Measurements from ENCODE around the gene CYP19A1.
A peak's percentile ranks its signal among the peaks of the same experiment; 100 is the strongest.

CYP19A1 gene

GRCh38 chr15:51338496-51338895 lies at the start of gene CYP19A1:
Gene CYP19A1 (minus strand): TSS chr15:51338596. CDS start chr15:51242912, 95,684 bp downstream.
- DNase-seq (ENCODE audit: low read depth) = no peak

DNA sequence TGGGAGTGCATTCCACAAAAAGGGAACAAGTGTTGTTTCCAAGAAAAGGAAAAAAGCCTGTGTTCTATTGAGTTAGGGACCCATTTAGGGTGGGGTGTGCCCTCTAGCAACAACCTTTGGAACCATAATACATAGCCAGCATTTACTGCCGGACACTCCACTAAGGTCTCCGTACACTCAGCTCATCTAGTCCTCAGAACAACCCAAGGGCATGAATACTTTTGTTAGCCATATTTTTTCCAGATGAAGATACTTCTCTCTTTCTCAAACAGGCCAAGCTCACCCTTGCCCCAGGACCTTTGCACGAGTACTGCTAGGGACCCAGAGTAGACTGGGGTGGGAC lies 49.3 kb upstream of the CYP19A1 start:
- no peak for DNase-seq (ENCODE audit: low read depth)

GRCh38 chr15:51386960-51387698 lies 48.7 kb upstream of the CYP19A1 start:
- DNase-seq (ENCODE audit: low read depth) = no peak

- no peak for DNase-seq (ENCODE audit: low read depth)
Observed at GRCh38 chr15:51386486-51386885, 48.1 kb upstream of the CYP19A1 start.

DNA sequence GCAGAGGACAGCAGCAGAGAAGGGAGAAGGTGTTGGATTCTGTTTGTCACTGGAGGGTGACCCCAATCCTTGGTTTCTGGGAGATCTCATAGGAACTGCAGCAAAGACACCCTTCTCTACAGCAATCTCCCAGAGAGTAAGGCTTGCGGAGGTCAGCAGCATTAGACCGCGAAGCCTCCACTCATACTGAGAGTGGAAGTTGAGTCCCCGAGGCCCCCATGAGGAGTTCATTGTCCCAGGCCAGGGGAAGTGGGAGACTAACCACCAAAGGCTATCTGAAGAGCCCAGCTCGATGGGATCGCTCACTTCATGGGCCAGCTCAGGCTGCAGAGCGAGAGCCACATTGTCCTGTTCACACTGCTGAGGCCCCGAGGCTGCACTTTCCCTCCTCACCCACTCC lies 47.6 kb upstream of the CYP19A1 start:
- DNase-seq (ENCODE audit: low read depth) = no peak

DNA sequence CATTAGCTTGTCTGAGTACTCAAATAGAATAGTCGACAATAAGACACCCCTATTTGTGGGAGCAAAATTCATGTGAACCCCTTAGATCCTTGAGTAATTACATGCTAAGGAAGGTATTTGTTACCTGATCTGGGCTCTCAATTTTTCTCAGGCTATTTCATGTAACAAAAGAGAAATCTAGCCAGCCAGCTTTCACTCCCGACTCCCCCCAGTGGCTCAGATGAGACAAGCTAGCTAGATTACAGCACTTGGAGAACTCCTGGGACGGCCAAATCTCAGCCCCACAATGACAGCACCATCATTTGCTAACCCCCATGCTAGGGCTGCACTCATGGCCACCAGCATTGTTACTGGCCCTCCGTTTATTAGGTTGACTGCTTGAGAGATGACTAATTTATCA lies 44.4 kb upstream of the CYP19A1 start:
- DNase-seq (ENCODE audit: low read depth) = peak; percentile 36

DNA sequence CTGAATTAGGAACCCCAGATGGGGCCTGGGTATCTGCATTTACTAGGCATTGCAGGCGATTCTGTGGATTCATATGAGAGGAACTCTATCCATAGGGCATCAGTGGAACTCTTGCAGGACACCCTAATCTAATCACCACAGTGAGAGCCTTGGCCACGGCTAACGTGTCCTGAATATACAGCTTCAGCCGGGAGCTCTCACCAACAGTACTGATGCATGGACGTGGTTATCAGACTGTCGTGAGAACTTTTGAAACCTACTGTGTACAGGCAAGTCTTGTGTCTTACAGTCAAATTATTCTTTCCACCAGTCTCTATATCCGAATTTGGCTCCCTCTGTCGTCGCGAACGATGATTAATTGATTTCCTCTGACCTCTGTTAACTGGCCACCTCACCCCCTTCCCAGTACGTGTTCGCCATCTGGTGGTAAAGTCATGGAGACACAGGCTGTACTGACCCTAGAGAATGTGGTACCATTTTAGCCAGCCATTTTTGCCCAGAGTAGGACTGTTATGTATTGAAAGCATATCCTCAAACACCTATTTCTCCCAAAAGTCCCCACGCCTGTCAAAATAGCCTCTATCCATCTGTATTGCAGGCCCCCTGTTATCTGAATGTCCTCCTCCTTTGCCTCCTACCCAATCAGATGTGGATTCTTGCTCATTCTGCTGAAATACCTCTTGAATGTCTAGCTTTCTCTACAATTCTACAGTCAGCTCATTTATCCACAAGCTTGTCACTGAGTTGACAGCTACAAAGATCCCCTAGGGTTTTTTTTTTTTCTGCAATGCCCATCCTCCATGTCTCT lies 42.8 kb upstream of the CYP19A1 start:
- peak; percentile 65 for DNase-seq (ENCODE audit: low read depth)

- DNase-seq (ENCODE audit: low read depth) = no peak
Observed at GRCh38 chr15:51379390-51379789, 41.0 kb upstream of the CYP19A1 start.

DNA sequence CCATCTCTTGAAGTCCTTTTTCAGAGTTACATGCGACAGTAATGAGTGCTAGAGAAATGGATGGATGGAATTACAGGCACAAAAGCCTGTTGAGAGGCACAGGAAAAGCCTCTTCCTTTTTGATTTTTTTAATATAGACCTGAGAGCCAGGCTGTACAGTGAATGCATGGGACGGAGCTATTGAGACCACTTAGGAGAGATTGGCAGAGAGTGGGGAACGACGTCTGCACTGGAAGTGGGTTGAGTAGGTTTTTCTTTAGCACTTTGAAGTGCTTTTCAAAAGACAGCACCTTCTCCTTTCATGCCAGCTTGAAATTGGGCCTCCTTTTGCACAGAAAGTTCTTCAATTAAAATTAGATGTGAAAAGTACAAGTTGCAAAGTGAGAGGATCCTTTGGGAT lies 40.0 kb upstream of the CYP19A1 start:
- DNase-seq (ENCODE audit: low read depth) = no peak

- peak; percentile 20 for DNase-seq (ENCODE audit: low read depth)
Observed at GRCh38 chr15:51377038-51377786, 38.8 kb upstream of the CYP19A1 start.

DNA sequence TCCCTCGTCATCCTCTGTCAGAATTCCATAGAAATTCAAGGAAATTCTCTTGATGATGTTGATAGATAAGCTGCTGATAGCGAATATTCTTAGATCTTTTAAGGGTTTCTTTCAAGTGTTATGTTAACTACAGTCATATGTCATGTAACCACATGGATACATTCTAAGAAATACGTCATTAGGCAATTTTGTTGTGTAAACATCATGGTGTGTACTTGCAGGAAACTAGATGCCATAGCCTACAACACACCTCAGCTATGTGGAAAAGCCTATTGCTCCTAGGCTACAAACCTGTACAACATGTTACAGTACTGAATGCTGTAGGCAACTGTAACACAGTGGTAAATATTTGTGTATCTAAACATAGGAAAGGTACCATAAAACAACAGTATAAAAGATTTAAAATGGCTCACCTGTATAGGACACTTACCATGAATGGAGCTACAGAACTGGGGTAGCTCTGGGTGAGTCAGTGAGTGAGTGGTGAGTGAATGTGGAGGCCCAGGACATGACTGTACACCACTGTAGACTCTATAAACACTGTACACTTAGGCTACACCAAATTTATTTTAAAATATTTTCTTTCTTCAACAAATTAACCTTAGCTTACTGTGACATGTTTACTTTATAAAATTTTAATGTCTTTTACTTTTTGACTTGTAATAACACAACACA lies 37.7 kb upstream of the CYP19A1 start:
- peak; percentile 42 for DNase-seq (ENCODE audit: low read depth)

GRCh38 chr15:51374131-51374530 lies 35.7 kb upstream of the CYP19A1 start:
- no peak for DNase-seq (ENCODE audit: low read depth)

DNA sequence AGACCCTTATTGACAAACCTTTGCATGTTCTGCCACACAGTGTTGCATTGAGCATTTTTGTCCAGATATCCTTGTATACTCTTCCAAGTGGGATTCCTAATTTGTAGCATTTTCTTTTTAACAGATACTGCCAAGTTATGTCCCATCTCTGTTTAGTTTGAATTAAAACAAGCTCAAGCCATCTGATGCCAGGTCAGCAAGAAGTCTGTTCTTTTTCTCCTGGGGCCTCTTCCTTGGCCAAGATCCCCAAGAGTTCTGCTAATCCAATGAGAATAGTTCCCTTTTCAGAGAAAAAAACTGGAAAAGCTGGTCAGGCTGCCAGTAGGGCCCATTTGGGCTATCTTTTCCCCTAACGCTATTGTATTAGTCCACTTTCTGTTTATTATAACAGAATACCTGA lies 32.9 kb upstream of the CYP19A1 start:
- DNase-seq (ENCODE audit: low read depth) = no peak

GRCh38 chr15:51369451-51369761 lies 31.0 kb upstream of the CYP19A1 start:
- DNase-seq (ENCODE audit: low read depth) = no peak

GRCh38 chr15:51368751-51369450 lies 30.5 kb upstream of the CYP19A1 start:
- DNase-seq (ENCODE audit: low read depth) = peak; percentile 12

DNA sequence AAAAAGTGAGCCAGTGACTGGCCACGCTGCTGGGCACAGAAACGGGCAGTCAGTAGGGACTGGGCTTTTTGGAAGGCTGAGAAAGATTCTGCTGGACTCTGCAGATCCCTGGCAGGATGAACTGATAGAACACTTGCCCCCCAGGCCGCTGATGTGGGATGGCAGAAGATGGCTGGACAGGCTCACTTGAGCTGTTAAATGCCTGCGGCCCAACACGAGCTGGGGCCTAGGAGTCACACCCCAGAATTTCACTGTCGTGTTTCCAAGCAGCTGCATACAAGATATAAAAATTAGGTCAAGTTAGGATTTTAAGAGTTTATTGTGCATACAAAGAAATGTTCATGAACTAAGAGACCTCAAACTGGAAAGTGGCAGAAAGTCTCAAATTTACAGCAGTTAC lies 29.9 kb upstream of the CYP19A1 start:
- no peak for DNase-seq (ENCODE audit: low read depth)

DNA sequence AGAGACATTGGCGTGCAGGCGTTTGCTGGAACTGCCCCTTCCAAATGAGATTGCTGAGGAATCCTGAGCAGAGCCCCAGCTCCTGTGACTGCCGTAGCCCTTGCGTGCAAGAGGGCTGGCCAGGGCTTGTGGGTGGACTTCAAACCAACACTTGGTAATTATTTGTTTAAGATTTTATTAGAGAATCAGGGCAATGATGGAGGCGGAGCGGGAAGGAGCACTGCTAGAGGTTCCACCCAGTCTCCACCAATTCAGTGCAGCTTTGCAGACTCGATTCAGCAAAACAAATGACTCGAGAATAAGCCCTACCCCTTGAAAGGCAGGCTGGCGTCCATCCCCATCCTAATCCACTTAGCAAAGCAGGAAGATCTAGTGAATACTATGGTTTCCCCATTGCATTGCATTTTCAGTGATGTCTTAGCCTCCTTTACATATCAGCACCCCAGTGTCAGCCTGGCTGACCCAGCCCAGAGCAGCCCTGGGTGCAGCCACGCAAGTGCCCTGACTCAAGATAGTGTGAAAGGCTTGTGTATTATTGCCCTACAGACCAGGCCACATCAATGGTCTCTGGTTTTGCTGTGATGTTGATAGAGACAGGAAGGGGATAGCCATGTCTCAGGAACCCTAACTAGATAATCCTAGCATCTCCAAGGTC lies 29.1 kb upstream of the CYP19A1 start:
- DNase-seq (ENCODE audit: low read depth) = no peak

DNA sequence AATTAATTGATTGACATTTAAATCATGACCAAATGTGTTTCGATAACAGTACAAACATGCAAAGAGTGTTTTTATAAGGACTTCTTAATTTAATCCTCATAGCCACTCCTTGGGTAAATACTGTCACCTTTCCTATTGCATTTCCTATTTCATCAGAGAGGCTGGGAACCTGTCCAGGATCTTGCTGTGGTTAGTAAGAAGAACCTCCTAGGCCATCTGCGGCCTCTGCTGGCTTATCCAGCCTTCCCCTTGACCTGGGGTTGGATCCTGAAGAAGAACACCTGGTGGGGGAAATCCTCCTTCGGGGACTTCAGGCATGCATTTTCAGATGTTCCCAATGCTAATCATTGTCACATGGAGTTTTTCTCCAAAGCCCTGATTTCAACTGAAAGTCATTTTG lies 28.5 kb upstream of the CYP19A1 start:
- DNase-seq (ENCODE audit: low read depth) = no peak

DNA sequence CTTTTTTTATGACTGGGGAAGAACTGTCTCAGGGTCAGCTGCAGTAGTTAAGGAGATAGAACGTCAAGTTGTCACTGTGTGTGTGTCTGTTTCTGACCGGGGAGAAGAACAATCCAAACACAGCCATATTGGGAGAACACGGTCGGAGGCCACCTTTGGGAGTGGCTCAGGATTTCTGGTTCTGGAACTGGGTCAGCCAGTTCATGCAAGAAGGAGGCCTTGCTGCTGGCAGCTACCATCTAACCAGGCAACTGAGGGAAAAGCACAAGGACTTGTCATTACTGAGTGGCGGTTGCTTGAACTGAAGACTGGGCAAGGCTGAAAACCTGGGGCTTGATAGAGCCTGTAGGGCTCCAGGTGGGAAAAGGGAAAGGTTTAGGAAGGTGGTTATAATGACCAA lies 27.7 kb upstream of the CYP19A1 start:
- DNase-seq (ENCODE audit: low read depth) = no peak

GRCh38 chr15:51365417-51365816 lies 27.0 kb upstream of the CYP19A1 start:
- no peak for DNase-seq (ENCODE audit: low read depth)

DNA sequence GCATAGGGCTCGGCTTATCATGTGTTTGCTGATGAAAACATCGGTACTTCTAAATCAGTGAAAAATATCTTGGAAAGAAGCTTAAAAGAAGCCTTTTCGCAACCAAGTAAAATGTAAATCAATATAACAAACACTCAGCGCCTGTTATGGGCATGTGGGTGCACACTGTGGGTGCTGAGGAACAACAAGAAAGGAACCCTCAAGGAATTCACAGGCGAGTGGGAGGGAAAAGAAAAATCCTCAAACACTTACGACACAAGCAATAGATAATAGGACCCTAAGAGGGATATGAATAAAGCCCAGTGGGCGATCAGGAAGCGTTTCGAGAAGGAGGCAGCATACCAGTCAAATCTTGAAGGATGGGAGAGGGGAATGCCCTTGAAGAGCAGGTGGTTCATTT lies 25.0 kb upstream of the CYP19A1 start:
- no peak for DNase-seq (ENCODE audit: low read depth)
